HG03139 (cell line): ENCODE data around the gene TNFRSF6B.

Experiments used
- ATAC-seq: cut with Tn5 transposase; IDR thresholded peaks from one replicate; pipeline ENCODE4 v1.9.1; 2021; ENCODE audit not compliant: unreplicated experiment

Gene TNFRSF6B

GRCh38 chr20:63735859-63736718 lies 39.6 kb downstream of the TNFRSF6B start, which contains the start of gene LIME1:
Gene LIME1 (plus strand): TSS chr20:63736664. CDS start chr20:63737550, 886 bp downstream.
- ATAC-seq, result no peak

GRCh38 chr20:63736893-63737694 lies 40.6 kb downstream of the TNFRSF6B start:
- ATAC-seq, result no peak

DNA sequence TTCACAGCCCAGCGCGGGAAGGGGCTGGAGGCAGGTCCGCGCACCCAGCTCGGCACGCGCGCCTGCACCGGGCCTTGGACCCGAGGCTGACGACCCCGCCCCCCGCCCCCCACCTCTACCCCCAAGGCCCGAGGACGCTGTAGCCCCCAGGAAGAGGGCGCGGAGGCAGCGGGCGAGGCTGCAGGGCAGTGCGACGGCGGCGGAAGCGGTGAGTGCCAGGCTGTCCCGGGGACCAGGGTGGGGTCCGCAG lies 41.2 kb downstream of the TNFRSF6B start:
- no peak for ATAC-seq

DNA sequence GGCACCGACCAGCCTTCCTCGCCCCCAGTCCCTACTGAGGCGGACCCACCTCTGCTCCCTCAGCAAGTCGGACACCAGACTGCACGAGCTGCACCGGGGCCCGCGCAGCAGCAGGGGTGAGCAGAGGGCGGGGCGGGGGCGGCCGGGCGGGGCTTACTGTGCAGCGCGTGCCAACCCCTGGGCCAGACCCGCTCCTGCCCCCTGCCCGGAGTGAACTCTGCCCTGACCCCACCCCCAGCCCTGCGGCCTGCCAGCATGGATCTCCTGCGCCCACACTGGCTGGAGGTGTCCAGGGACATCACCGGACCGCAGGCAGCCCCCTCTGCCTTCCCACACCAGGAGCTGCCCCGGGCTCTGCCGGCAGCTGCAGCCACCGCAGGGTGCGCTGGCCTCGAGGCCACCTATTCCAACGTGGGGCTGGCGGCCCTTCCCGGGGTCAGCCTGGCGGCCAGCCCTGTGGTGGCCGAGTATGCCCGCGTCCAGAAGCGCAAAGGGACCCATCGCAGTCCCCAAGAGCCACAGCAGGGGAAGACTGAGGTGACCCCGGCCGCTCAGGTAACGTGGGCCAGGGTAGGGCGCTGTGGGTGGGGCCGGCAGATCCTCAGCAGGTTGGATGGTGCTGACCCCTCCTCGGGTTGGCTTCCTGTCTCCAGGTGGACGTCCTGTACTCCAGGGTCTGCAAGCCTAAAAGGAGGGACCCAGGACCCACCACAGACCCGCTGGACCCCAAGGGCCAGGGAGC lies 41.7 kb downstream of the TNFRSF6B start:
- no peak for ATAC-seq

DNA sequence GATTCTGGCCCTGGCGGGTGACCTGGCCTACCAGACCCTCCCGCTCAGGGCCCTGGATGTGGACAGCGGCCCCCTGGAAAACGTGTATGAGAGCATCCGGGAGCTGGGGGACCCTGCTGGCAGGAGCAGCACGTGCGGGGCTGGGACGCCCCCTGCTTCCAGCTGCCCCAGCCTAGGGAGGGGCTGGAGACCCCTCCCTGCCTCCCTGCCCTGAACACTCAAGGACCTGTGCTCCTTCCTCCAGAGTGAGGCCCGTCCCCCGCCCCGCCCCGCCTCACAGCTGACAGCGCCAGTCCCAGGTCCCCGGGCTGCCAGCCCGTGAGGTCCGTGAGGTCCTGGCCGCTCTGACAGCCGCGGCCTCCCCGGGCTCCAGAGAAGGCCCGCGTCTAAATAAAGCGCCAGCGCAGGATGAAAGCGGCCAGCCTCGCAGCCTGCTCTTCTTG lies 42.3 kb downstream of the TNFRSF6B start:
- no peak for ATAC-seq

- peak; percentile 26 for ATAC-seq
These were observed 42.9 kb downstream of the TNFRSF6B start, which contains the start of gene SLC2A4RG for GRCh38 chr20:63739130-63740069. Gene SLC2A4RG (plus strand): TSS chr20:63739776. CDS start chr20:63739913, 137 bp downstream.

- ATAC-seq, result peak; percentile 9
These were observed 43.7 kb downstream of the TNFRSF6B start for GRCh38 chr20:63740070-63740626.

- ATAC-seq, result no peak
These were observed 44.3 kb downstream of the TNFRSF6B start for GRCh38 chr20:63740627-63741353.

- no peak for ATAC-seq
These were observed 44.9 kb downstream of the TNFRSF6B start for GRCh38 chr20:63741354-63741675.

GRCh38 chr20:63741676-63742380 lies 45.4 kb downstream of the TNFRSF6B start:
- ATAC-seq, result no peak

DNA sequence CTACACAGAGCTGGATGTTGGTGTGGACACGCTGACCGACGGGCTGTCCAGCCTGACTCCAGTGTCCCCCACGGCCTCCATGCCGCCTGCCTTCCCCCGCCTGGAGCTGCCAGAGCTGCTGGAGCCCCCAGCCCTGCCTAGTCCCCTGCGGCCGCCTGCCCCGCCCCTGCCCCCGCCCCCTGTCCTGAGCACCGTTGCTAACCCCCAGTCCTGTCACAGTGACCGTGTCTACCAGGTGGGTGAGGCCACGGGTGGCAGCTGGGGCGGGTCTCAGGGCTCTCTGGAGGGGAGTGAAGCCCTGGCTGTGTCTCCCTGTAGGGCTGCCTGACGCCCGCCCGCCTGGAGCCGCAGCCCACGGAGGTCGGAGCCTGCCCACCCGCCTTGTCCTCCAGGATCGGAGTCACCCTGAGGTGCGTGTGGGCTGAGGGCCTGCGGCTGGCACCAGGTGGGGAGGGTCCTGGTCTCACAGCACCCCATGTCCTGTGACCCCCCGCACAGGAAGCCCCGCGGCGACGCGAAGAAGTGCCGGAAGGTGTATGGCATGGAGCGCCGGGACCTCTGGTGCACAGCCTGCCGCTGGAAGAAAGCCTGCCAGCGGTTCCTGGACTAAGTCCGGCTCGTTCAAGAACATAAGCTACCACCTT lies 46.1 kb downstream of the TNFRSF6B start:
- ATAC-seq, result no peak

GRCh38 chr20:63743210-63743970 lies 46.9 kb downstream of the TNFRSF6B start:
- no peak for ATAC-seq

- no peak for ATAC-seq
These were observed 47.7 kb downstream of the TNFRSF6B start for GRCh38 chr20:63744158-63744557.

- ATAC-seq, result no peak
These were observed 48.3 kb downstream of the TNFRSF6B start for GRCh38 chr20:63744574-63745423.

- no peak for ATAC-seq
These were observed 49.0 kb downstream of the TNFRSF6B start for GRCh38 chr20:63745424-63745805.

DNA sequence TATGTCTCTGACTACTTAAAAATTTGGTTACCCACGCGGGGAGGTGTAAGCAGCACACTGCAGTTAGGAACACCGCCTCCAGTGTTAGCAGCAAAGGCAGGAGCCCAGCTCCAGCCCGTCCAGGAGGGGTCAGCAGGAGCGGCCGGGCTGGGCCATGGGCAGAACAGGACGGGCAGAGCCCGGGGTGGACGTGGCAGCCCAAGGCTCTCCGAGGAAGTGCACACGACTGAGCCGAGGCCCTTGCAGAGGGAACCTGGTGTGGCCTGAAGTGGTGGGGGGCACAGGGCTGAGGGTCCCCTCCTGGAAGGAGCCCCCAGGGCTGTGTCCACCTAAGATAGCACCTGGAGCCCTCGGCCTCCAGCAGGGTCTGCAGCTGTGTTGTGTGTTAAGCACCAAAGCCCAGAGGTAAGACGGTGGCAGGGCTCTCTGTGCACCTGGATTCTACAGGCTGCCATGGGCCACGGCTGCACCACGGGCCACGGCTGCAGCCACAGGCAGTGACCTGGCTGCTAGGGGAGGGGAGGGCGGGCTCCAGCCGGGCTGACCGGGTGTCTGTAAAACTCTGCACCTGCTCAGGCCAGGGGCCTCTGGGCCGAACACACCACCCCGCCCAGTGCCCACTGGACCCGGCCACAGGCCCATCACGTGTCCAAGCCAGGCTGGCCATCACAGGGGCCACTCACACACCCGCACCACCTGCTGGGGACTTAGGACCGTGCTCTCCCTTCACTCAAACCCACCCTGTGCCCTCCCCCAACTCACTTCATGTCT lies 49.7 kb downstream of the TNFRSF6B start:
- no peak for ATAC-seq
